Right hindlimb (tissue), 1 donor: ENCODE data around the gene ABTB1.

Experiments used
- DNase-seq: peaks from one replicate; pipeline ENCODE4 v3.0.0-alpha.2; 2018

Gene ABTB1

GRCh38 chr3:127672429-127673190, at the start of gene ABTB1:
Gene ABTB1, plus strand, starts transcription at chr3:127672952. Its CDS starts 74 bp downstream, at chr3:127673026.
- peak; percentile 89 for DNase-seq

GRCh38 chr3:127624063-127624462, 48.7 kb upstream of the ABTB1 start:
- no peak for DNase-seq

GRCh38 chr3:127625821-127626220, 46.9 kb upstream of the ABTB1 start:
- DNase-seq, result no peak

- DNase-seq, result no peak
Measured at GRCh38 chr3:127628426-127628787, 44.3 kb upstream of the ABTB1 start.

- peak; percentile 67 for DNase-seq
Measured at GRCh38 chr3:127628788-127629466, 43.8 kb upstream of the ABTB1 start, which contains the start of gene PODXL2. Gene PODXL2, plus strand, starts transcription at chr3:127629185. Its CDS starts 35 bp downstream, at chr3:127629220.

GRCh38 chr3:127629467-127630403, 43.0 kb upstream of the ABTB1 start:
- DNase-seq, result peak; percentile 30

GRCh38 chr3:127630811-127631714, 41.7 kb upstream of the ABTB1 start:
- no peak for DNase-seq

- DNase-seq, result no peak
Measured at GRCh38 chr3:127632035-127632820, 40.5 kb upstream of the ABTB1 start.

- no peak for DNase-seq
Measured at GRCh38 chr3:127634653-127635052, 38.1 kb upstream of the ABTB1 start.

GRCh38 chr3:127637546-127637945, 35.2 kb upstream of the ABTB1 start:
- no peak for DNase-seq

- DNase-seq, result no peak
Measured at GRCh38 chr3:127637971-127638370, 34.8 kb upstream of the ABTB1 start.

GRCh38 chr3:127639173-127640041, 33.3 kb upstream of the ABTB1 start:
- no peak for DNase-seq

- no peak for DNase-seq
Measured at GRCh38 chr3:127640042-127640355, 32.8 kb upstream of the ABTB1 start.

GRCh38 chr3:127644641-127645370, 27.9 kb upstream of the ABTB1 start:
- DNase-seq, result no peak

- DNase-seq, result no peak
Measured at GRCh38 chr3:127645371-127646015, 27.3 kb upstream of the ABTB1 start.

- no peak for DNase-seq
Measured at GRCh38 chr3:127646501-127647046, 26.2 kb upstream of the ABTB1 start.

- no peak for DNase-seq
Measured at GRCh38 chr3:127647166-127647844, 25.4 kb upstream of the ABTB1 start.

- DNase-seq, result no peak
Measured at GRCh38 chr3:127647845-127648204, 24.9 kb upstream of the ABTB1 start.
